Calu3 (cell line): ENCODE data around the gene GCNT1. TPM values are rescaled to one million over a fixed set of nuclear protein-coding genes. Genes with fewer than 3 reads are reported as not detected.
"Not testable (repeated sequence)": the region's sequence is repeated elsewhere in the genome, so short reads cannot be mapped to it uniquely, and the experiment has no call there.

ENCODE experiments used
- BruUV-seq: library from RNA; stranded (reverse); fragments of 400-500 nt; replicated peaks from 2 replicates; lab custom pipeline; 2021; lab: Mats Ljungman, UMichigan
- CTCF ChIA-PET: fragments of 300-600 bp; sonication (Branson Sonifier 250); formaldehyde crosslinking; loops from one replicate; lab custom pipeline; 2022; ENCODE audit warnings: antibody characterized with exemption; lab: Charles Lee
- DNase-seq: peaks from one replicate; pipeline ENCODE4 v3.0.0; 2022
- H3K27ac Mint-ChIP-seq: one replicate; pipeline ENCODE4 v1.8.0; 2022; ENCODE audit warnings: mixed read lengths; ENCODE audit not compliant: unreplicated experiment
- H3K27me3 Mint-ChIP-seq: one replicate; pipeline ENCODE4 v1.8.0; 2022; ENCODE audit warnings: mixed read lengths; ENCODE audit not compliant: unreplicated experiment
- H3K36me3 Mint-ChIP-seq: one replicate; pipeline ENCODE4 v1.8.0; 2022; ENCODE audit warnings: mild to moderate bottlenecking, moderate library complexity, mixed read lengths; ENCODE audit not compliant: insufficient read depth, unreplicated experiment
- H3K4me1 Mint-ChIP-seq: one replicate; pipeline ENCODE4 v1.8.0; 2022; ENCODE audit warnings: mild to moderate bottlenecking, low read depth, mixed read lengths; ENCODE audit not compliant: unreplicated experiment
- H3K4me3 Mint-ChIP-seq: one replicate; pipeline ENCODE4 v1.8.0; 2022; ENCODE audit warnings: mild to moderate bottlenecking, low read depth, moderate library complexity, mixed read lengths; ENCODE audit not compliant: unreplicated experiment
- H3K9me3 Mint-ChIP-seq: one replicate; pipeline ENCODE4 v1.8.0; 2022; ENCODE audit warnings: low read depth, mixed read lengths; ENCODE audit not compliant: unreplicated experiment
- CTCF ChIP-seq: fragments of 200-600 bp; IDR thresholded peaks from one replicate; pipeline ENCODE4 v1.8.0; 2022; ENCODE audit warnings: antibody characterized with exemption; ENCODE audit not compliant: unreplicated experiment
- intact Hi-C: fragments of 100-400 bp; cut with micrococcal nuclease; formaldehyde crosslinking; loops from one replicate; pipeline ENCODE4 v1.10.0; 2022; ENCODE audit not compliant: unreplicated experiment
- total RNA-seq: library from RNA; stranded (reverse); gene quantifications from 2 replicates; pipeline ENCODE4 v1.2.3, GENCODE V29; 2022

GCNT1 gene
- total RNA-seq, 1 experiment from 2014 or later: 7.9 TPM

- peak; percentile 35 for DNase-seq
- Mint-ChIP-seq H3K36me3 (no peaks in the 10 kb centered on the region), H3K27ac (no peak overlapping the region), H3K9me3 (no peaks in the 10 kb centered on the region), H3K4me3 (no peak overlapping the region), H3K27me3 (no peaks in the 10 kb centered on the region), H3K4me1 (peaks cover 26% of the 10 kb centered on the region)
- no peak for TF ChIP-seq CTCF
- BruUV-seq: no TSS peak
- intact Hi-C loops: no loop called here
- CTCF ChIA-PET: interaction anchor here (0.6 kb wide), 1 partner anchor 150 kb away, joined by 3 read pairs; no protein-coding TSS in a partner anchor
Observed at GRCh38 chr9:76521906-76522305, 62.9 kb downstream of the GCNT1 start.

- DNase-seq, H3K27ac Mint-ChIP-seq, H3K9me3 Mint-ChIP-seq, H3K4me3 Mint-ChIP-seq, H3K36me3 Mint-ChIP-seq, CTCF ChIA-PET, BruUV-seq, intact Hi-C loops, H3K27me3 Mint-ChIP-seq: not testable (repeated sequence)
- peaks cover 23% of the 10 kb centered on the region for H3K4me1 Mint-ChIP-seq
Observed at GRCh38 chr9:76523617-76524200, 64.7 kb downstream of the GCNT1 start.

GRCh38 chr9:76525196-76525595 lies 66.2 kb downstream of the GCNT1 start:
- TF ChIP-seq CTCF: no peak
- no peak overlapping the region for H3K4me3 Mint-ChIP-seq
- H3K27me3 Mint-ChIP-seq: no peaks in the 10 kb centered on the region
- peaks cover 13% of the 10 kb centered on the region for H3K4me1 Mint-ChIP-seq
- BruUV-seq: no TSS peak
- H3K9me3 Mint-ChIP-seq: no peaks in the 10 kb centered on the region
- no peak overlapping the region for H3K27ac Mint-ChIP-seq
- no peaks in the 10 kb centered on the region for H3K36me3 Mint-ChIP-seq
- DNase-seq: no peak
- CTCF ChIA-PET: no interaction called here
- intact Hi-C loops: no loop called here

GRCh38 chr9:76526026-76526425 lies 67.0 kb downstream of the GCNT1 start:
- peaks cover 11% of the 10 kb centered on the region for H3K4me1 Mint-ChIP-seq
- intact Hi-C loops: no loop called here
- TF ChIP-seq CTCF: no peak
- H3K36me3 Mint-ChIP-seq: no peaks in the 10 kb centered on the region
- CTCF ChIA-PET: no interaction called here
- no peak overlapping the region for H3K4me3 Mint-ChIP-seq
- BruUV-seq: no TSS peak
- DNase-seq: no peak
- H3K27me3 Mint-ChIP-seq: no peaks in the 10 kb centered on the region
- no peak overlapping the region for H3K27ac Mint-ChIP-seq
- H3K9me3 Mint-ChIP-seq: no peaks in the 10 kb centered on the region

GRCh38 chr9:76528056-76528455 lies 69.1 kb downstream of the GCNT1 start:
- no peak overlapping the region for H3K4me3 Mint-ChIP-seq
- no peak for TF ChIP-seq CTCF
- no peak overlapping the region for H3K27ac Mint-ChIP-seq
- CTCF ChIA-PET: no interaction called here
- intact Hi-C loops: no loop called here
- H3K36me3 Mint-ChIP-seq: no peaks in the 10 kb centered on the region
- no peaks in the 10 kb centered on the region for H3K4me1 Mint-ChIP-seq
- DNase-seq: no peak
- no peaks in the 10 kb centered on the region for H3K9me3 Mint-ChIP-seq
- BruUV-seq: no TSS peak
- H3K27me3 Mint-ChIP-seq: no peaks in the 10 kb centered on the region
